HG02642 (cell line): ENCODE measurements around the gene PRIM2.
"Not testable (repeated sequence)": the region's sequence is repeated elsewhere in the genome, so short reads cannot be mapped to it uniquely, and the experiment has no call there.

Experiments used
- ATAC-seq: cut with Tn5 transposase; IDR thresholded peaks from one replicate; pipeline ENCODE4 v1.9.1; 2021; ENCODE audit warnings: mild to moderate bottlenecking; ENCODE audit not compliant: unreplicated experiment, poor library complexity

PRIM2 gene

GRCh38 chr6:57317060-57317943 lies at the start of gene PRIM2:
PRIM2 (plus strand) TSS chr6:57317630; CDS start chr6:57318446, 816 bp downstream.
- ATAC-seq, result peak; percentile 88

DNA sequence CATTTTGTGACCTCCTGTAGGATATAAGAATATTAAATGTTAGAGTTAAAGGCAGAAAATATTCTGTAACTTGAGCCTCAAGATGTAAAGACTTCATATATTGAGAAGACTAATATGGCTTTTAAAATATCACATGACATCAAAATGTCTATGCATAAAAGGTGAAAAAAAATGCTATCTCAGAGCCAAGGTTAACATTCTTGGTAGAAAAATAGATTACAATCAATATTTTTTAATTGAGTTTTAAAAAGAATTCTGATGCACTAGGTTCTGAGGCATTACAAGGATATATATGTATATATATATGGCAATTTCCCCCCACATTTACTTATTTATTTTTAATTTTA lies 49.2 kb upstream of the PRIM2 start:
- ATAC-seq, result no peak

GRCh38 chr6:57274113-57274824 lies 43.2 kb upstream of the PRIM2 start:
- not testable (repeated sequence) for ATAC-seq

GRCh38 chr6:57275384-57275783 lies 42.0 kb upstream of the PRIM2 start:
- no peak for ATAC-seq

GRCh38 chr6:57276946-57277345 lies 40.5 kb upstream of the PRIM2 start:
- ATAC-seq, result no peak

- no peak for ATAC-seq
Measured at GRCh38 chr6:57278570-57278969, 38.9 kb upstream of the PRIM2 start.

DNA sequence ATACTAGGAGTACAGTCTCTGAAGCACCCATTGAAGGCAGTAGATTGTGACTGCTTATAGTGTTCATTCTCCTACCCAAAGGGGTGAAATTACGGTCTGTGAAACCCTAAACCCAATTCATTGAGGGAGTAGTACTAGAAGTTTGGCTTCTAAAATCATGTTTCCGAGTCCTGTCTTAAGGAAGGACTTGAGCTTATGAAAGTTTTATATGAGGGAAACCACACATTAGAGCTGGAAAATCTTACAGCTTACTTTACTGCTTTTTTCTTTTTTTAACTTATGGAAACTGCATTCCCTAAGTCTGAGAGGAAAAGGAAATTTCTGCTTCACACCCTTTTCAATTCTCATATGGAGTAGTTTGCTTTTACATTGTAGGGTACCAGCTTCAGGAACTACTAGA lies 38.4 kb upstream of the PRIM2 start:
- ATAC-seq, result no peak

DNA sequence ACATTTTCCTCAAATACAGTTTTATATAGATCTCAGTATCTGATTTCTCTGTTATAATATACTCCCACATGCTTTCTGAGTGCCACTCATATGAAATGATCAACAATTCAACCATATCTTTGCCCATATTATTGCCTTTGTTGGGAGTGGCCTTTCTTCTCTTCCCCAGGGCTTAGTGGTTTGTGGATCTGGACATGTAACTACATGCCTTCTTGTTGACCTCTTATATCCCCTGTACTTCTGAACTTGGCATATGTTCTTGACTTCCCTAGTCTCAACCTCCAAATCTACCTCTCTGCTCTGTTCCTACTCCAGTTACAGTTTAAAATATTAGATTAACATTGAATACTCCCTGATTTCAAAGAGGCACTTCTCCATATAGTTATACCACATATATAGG lies 34.3 kb upstream of the PRIM2 start:
- no peak for ATAC-seq

- no peak for ATAC-seq
Measured at GRCh38 chr6:57283911-57284455, 33.4 kb upstream of the PRIM2 start.

GRCh38 chr6:57288136-57288535 lies 29.3 kb upstream of the PRIM2 start:
- ATAC-seq, result not testable (repeated sequence)

DNA sequence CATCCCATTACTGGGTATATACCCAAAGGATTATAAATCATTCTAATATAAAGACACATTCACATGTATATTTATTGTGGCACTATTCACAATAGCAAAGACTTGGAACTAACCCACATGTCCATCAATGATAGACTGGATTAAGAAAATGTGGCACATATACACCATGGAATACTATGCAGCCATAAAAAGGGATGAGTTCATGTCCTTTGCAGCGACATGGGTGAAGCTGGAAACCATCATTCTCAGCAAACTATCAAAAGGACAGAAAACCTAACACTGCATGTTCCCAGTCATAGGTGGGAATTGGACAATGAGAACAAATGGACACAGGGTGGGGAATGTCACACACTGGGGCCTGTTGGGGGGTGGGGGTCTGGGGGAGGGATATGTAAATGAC lies 24.0 kb upstream of the PRIM2 start:
- not testable (repeated sequence) for ATAC-seq

GRCh38 chr6:57294862-57295445 lies 22.5 kb upstream of the PRIM2 start:
- no peak for ATAC-seq

DNA sequence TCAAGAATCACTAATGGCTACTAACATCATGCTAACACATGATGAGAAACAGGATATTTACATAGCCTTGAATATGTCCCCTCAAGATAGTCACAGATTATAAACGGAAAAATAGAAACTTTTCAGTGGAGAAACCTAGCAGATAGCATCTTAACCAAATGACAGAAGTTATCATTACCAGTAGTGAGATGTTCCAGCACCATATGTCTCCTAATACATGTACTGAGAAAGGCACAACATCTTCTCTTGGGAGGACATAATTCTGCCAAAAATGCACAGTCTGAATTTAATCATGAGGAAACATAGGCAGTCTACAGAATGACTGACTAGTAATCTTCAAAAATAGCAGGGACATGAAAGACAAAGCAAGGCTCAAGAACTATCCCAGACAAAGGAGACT lies 19.9 kb upstream of the PRIM2 start:
- ATAC-seq, result no peak

GRCh38 chr6:57298741-57299140 lies 18.7 kb upstream of the PRIM2 start:
- ATAC-seq, result no peak

- ATAC-seq, result no peak
Measured at GRCh38 chr6:57301757-57302156, 15.7 kb upstream of the PRIM2 start.

GRCh38 chr6:57302477-57302876 lies 15.0 kb upstream of the PRIM2 start:
- no peak for ATAC-seq

DNA sequence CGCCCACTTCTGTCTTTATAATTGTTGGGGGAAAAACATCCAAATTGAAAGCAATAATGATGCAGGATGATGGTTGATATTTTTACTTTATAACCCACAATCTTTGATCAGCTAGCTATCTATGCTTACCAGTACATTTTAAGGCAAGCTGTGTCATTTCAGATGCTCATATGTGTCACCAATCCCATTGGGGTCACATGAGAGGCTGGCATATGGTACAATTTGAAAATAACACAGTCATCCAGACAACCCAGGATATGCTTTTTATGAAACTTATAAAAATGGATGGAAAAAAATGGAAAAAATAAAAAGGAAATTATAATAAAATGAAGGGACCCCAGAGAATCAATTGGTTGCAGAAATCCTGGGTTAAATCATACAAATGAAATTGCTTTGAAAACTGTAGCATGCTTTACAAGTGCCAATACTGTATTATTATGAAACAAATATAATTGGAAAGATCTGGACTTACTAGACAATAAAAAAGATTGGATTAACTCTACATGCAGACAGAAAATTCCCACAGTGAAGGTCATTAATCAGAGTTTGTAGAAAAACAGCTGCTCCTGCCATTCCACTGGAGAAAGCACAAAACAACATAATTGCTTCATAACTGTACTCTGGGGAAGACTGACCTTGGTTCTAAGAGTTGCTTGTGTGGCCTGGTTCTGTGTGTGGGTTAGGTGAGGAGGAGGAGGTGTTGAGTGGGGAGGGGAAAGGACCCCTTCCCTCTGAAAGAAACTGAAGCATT lies 13.3 kb upstream of the PRIM2 start:
- no peak for ATAC-seq

GRCh38 chr6:57305107-57305506 lies 12.3 kb upstream of the PRIM2 start:
- ATAC-seq, result no peak

- ATAC-seq, result no peak
Measured at GRCh38 chr6:57305761-57306160, 11.7 kb upstream of the PRIM2 start.

DNA sequence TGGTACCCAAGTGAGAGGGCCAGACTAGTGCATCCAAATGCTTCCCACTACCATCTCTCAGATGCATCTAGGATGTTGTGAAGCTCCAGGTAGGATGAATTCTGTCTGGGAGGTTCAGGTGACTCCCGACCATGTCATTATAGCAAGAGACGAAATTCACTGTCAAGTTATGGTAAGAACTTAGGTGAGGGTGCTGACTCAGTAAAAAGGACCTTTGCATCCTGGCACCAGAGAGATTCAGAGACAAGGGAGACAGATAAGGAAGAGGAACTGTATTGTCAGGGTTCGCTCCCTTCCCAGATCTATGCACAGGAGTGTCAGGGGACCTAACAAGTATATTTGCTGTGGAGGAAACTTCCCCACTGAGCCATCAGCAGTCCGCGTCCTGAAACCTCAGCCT lies 11.2 kb upstream of the PRIM2 start:
- ATAC-seq, result no peak
